Measurements from ENCODE around the gene CDKN2D.
A peak's percentile ranks its signal among the peaks of the same experiment; 100 is the strongest.
"Not testable (repeated sequence)": the region's sequence is repeated elsewhere in the genome, so short reads cannot be mapped to it uniquely, and the experiment has no call there.

Gene CDKN2D

DNA sequence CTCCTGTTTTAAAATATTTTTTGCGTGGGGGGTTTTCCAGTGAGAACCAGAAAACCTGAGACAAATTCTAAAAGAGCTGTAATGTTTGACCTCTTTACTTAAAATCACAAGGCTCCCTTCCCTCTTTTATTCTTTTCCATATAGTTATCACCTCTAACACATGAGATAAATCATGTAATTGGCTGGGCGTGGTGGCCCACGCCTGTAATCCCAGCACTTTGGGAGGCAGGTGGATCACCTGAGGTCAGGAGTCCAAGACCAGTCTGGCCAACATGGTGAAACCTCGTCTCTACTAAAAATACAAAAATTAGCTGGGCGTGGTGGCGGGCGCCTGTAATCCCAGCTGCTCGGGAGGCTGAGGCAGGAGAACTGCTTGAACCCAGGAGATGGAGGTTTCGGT, 17.8 kb downstream of the CDKN2D start:
- not testable (repeated sequence) for DNase-seq

DNA sequence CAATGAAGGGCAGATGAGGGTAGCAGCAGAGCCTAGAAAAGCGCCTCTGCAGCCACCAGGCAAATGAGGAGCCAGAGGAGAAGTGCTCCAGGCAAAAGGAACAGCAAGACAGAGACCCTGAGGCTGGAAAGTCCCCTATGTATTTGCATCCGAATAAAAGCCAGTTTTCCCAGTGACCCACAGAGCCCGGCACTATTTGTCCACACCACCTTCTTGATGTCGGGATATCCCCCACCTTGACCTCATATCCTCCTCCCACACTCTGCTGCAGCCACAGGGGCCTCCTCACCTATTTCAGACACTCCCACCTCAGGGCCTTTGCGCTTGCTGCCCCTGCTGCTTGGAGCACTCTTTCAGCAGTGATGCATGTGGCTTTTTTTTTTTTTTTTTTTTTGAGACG, 18.4 kb downstream of the CDKN2D start:
- DNase-seq = no peak

DNA sequence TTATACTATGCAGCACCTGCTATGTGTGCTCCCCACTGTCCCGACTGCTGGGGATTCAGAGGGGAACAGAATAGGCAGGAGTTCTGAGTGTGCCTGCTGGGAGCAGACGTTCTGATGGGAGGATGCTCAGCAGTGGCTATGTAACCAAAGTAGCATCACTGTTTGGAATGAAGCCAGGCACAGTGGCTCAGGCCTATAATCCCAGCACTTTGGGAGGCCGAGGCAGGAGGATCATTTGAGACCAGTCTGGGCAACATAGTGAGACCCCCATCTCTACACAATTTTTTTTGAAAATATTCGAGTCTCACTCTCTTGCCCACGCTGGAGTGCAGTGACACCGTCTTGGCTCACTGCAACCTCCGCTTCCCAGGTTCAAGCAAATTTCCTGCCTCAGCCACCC, 19.0 kb downstream of the CDKN2D start:
- DNase-seq = peak; percentile 15

DNA sequence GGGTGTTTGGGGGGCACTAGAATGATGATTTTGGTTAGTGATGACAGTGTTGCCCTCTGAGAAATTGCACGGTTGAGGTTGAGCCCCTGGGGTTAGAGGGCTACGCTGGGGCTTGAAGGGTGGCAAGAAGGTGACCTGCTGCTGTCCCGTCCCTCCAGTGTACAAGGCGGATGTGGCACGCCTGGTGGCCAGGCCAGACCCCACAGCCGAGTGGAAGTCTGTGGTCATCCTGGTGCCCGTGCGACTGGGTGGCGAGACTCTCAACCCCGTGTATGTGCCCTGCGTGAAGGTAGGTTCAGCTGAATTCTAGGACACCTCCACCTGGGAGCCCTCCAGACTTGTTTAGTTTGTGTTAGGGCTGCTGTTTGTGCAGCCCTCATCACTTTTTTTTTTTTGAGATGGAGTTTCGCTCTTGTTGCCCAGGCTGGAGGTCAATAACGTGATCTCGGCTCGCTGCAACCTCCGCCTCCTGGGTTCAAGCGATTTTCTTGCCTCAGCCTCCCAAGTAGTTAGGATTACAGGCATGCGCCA, 20.0 kb downstream of the CDKN2D start:
- no peak for DNase-seq

DNA sequence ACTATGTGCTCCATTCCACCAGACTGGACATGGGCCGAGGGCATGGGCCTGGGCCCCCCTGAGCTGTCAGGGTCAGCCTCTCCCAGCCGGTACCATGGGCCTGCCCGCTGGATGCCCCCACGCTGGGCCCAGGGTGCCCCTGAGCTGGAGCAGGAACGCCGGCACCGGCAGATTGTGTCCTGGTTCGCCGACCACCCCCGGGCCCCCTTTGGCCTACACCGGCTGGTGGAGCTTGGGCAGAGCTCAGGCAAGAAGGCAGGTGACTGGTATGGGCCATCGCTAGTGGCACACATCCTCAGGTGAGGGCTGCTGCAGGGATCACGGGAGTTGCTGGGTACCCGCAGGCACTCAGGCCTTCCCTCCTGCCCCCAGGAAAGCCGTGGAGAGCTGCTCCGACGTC, 22.0 kb downstream of the CDKN2D start:
- DNase-seq = no peak

DNA sequence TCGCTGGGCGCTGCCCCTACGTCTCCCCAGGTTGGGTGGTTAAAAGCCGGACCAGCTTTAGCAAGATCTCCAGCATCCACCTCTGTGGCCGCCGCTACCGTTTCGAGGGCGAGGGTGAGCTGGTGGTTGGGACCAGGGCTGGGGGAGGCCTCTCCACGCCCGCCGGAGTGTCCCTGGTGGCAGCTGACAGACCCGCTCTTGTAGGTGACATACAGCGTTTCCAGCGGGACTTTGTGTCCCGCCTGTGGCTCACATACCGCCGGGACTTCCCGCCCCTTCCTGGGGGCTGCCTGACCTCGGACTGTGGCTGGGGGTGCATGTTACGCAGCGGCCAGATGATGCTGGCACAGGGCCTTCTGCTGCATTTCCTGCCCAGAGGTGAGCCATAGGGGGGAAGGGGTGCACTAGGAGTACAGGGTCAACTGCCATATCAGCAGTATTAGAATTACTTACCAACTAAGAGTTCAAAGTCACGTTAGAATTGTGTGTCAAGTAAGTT, 24.0 kb downstream of the CDKN2D start:
- DNase-seq = no peak

DNA sequence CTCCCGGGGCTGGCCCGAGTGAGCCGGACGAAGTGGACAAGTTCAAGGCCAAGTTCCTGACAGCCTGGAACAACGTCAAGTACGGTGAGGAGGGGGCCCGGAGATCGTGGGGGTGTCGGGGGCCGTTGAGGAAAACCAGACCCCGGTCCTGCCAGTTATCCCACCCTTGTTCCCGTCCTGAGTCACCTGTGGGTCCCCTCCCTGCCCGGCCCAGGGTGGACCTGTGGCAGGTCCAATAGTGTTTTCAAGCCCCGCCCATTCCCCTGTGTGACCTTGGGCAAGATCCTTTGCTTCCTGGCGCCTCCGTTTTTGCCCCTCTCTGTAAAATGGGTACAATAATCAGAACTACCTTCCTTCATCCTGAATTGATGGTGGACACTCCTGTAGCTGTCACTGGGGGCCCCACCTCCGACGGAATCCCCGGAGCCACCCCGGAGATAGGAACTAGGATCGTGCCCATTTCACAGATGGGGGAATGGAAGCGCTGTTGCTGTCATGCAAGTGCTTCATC, 24.5 kb downstream of the CDKN2D start:
- peak; percentile 48 for DNase-seq

DNA sequence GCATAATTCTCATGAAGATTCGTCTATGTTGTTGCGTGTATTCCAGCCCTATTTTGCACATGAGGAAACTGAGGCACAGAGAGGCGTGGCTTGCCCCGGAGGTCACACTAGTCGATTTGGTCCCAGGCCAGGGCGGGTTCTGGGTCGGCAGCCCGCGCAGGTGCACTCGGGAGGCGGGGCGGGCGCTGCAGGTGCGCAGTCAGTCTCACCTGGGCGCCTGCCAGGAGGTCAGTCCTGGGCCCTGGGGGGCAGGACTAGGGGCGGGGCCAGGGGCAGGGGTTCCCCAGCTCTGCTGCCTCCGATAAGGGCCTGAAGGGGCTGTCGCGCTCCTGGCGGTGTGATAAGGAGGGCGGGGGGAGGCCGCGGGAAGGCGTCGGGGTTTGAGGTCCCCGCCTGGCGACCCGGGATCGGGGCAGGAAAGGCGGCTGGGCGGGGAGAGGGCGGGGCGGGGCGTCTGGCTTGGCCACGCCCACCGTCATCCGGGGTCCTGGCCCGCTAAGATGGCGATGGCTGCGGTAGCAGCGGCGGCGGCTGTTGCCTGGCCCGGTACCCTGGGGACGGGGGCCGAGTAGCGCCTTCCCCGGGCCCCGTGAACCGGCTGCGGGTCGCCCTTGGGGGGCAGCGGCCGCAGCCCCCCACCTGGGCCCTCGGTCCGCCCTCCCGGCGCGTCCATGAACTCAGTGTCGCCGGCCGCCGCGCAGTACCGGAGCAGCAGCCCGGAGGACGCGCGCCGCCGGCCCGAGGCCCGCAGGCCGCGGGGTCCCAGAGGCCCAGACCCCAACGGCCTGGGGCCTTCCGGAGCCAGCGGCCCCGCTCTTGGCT, 25.1 kb downstream of the CDKN2D start, which contains the start of gene ATG4D:
Gene ATG4D (plus strand): TSS at position 485 of the 822 bp plus-strand sequence. CDS start 187 bp downstream, at position 672.
- peak; percentile 93 for DNase-seq

DNA sequence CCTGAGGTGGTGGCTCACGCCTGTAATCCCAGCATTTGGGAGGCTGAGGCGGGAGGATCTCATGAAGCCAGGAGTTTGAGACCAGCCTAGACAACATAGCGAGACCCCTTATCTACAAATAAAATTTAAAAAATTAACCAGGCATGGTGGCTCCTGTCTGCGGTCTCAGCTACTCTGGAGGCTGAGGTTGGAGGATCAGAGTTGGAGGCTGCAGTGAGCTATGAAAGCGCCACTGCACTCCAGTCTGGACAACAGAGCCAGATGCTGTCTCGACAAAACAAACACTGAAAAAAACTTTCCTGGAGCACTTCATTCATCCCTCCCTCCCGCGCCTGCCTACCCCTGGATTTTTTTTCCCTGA, 25.7 kb downstream of the CDKN2D start:
- peak; percentile 81 for DNase-seq

DNA sequence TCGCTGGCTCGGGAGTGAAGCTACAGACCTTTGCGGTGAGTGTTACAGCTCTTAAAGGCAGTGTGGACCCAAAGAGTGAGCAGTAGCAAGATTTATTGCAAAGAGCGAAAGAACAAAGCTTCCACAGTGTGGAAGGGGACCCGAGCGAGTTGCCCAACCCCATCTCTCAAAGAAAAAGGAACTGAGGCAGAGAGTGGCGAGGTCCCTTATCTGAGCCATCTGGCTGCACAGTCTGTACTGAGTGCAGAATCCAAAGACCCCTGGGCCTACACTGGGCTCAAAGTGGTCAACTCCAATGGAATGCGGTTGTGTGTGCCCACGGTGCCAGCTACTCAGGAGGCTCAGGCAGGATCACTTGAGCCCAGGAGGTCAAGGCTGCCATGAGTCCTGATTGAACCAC, 29.8 kb downstream of the CDKN2D start:
- not testable (repeated sequence) for DNase-seq

DNA sequence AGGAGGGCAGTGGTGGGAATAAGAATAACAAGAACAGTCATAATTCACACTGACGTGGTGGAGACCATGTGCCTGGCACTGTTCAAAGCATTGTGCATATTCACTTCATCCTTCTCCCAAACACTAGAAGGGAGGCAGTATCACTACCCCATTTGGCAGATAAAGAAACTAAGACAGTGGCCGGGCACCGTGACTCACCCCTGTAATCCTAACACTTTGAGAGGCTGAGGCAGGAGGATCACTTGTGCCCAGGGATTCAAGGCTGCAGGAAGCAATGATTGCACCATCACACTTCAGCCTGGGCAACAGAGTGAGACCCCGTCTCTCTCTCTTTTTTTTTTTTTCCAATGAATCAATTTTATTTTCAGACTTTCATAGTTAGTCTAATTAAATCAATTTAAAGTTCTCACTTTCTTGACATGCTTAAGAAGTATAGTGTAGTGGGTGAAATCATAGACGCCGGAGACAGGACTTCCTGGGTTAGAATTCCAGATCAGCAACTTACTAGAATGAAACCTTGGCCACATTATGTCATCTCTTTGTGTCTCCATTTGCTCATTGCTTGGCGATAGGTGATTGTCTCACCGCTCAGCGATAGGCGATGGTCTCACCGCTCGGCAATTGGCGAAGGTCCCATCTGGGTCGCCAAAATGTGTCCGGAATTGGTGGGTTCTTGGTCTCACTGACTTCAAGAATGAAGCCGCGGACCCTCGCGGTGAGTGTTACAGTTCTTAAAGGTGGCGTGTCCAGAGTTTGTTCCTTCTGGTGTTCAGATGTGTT, 30.4 kb downstream of the CDKN2D start:
- DNase-seq = no peak

DNA sequence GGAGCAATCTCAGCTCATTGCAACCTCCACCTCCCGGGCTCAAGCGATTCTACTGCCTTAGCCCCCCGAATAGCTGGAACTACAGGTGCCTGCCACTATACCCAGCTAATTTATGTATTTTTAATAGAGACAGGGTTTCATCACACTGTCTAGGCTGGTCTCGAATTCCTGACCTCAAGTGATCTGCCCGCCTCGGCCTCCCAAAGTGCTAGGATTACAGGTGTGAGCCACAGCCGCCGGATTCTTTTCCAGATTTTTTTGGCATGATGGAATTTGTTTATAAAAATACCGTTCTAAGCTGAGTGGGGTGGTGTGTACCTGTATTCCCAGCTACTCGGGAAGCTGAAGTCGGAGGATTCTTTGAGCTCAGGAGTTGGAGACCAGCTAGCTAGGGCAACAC, 31.1 kb downstream of the CDKN2D start:
- no peak for DNase-seq

DNA sequence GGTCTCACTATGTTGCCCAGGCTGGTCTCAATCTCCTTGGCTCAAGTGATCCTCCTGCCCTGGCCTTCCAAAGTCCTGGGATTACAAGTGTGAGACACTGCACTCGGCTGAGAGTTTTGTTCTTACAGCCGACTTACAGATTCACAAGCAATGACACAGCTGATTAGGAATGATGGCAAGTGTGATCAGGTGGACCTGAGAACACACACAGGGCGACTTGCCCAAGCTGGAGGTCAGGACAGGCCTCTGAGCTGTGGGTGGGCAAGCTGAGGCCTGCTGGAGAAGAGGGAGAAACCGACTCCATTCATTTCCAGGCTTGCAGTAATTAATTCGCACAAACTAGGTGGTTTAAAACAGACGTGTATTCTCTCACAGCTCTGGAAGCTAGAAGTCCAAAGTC, 33.2 kb downstream of the CDKN2D start:
- DNase-seq = no peak

DNA sequence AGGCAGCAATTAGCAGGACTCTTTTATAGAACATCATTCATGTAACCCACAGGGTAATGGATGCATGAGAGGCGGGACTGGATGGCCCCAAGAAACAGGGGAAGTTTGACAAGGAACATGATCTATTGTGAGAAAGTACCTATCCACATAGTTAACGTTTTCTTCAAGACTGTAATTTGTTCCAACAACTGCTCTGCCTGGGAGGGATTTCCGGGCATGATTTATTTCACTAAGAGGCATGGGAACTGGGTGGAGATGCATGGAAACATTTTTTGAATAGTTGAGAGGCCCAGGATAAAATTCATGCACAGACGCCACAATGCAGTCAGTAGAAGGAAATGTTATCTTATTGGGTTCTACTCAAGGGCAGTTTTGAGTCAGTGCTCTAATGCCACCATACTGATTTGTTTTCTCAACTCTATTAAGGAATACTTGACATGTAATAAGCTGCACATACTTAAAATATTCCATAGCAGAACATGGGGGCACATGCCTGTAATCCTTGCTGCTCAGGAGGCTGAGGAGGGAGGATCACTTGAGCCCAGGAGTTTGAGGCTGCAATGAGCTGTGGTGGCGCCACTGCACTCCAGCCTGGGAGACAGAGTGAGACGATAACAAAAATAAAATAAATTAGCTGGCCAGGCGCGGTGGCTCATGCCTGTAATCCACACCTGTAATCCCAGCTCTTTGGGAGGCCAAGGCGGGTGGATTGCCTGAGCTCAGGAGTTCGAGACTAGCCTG, 35.0 kb downstream of the CDKN2D start:
- DNase-seq = no peak

DNA sequence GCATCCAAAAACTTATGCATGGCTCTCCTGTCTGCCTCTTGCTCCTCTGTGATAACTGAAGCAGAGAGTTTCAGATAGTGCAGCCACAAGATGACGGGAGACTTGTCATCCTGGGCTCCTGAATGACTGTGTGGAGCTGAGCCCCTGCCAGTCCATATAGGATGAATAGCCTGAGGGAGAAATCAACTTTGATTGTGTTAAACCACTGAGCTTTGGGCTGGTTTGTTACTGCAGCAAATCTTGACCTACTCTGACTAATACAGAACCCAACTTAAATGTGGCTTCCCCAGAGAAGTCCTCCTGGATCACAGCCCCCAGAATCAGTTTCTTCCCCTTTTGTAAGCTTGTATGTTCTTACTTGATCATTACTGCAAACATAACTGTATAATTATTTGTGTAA, 36.3 kb downstream of the CDKN2D start:
- DNase-seq = no peak

DNA sequence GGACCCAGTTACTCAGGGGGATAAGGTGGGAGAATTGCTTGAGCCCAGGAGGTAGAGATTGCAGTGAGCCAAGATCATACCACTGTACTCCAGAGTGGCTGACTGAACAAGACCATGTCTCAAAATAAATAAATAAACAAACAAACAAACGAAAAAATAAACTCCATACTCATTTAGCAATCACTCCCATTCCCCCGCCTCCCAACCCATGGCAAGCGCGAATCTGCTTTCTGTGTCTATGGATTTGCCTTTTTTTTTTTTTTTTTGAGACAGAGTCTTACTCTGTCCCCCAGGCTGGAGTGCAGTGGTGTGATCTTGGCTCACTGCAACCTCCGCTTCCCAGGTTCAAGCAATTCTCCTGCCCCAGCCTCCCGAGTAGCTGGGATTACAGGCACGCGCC, 41.9 kb downstream of the CDKN2D start:
- DNase-seq = not testable (repeated sequence)

DNA sequence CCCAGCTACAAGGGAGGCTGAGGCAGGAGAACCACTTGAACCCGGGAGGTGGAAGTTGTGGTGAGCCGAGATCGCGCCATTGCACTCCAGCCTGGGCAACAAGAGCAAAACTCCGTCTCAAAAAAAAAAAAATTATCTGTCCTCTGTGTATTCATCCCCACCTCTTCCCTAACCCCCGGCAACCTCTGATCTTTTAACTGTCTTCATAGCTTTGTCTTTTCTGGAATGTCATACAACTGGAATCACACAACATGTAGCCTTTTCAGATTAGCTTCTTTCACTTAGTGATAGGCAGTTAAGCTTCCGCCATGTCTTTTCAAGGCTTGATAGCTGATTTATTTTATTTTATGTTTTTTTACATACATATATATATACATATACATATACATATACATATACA, 43.1 kb downstream of the CDKN2D start:
- no peak for DNase-seq

DNA sequence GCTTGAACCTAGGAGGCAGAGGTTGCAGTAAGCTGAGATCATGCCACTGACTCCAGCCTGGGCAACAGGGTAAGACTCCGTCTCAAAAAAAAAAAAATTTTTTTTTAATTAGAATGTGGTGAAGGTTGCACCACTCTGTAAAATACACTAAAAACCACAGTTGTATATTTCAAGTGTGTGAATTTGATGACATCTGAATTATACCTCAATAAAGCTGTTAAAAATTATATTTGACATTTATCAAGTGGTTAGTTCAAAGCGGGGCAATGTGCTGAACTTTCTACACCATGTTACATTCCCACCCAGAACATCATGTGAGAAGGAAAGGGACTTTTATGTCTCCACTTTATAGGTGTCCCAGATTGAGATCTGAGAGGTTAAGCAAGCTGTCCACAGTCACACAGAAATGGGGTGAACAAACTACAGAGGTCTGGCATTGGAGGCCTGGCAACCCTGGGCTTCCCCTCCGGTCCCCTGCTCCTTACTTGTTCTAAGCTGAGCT, 45.6 kb downstream of the CDKN2D start:
- DNase-seq = no peak

DNA sequence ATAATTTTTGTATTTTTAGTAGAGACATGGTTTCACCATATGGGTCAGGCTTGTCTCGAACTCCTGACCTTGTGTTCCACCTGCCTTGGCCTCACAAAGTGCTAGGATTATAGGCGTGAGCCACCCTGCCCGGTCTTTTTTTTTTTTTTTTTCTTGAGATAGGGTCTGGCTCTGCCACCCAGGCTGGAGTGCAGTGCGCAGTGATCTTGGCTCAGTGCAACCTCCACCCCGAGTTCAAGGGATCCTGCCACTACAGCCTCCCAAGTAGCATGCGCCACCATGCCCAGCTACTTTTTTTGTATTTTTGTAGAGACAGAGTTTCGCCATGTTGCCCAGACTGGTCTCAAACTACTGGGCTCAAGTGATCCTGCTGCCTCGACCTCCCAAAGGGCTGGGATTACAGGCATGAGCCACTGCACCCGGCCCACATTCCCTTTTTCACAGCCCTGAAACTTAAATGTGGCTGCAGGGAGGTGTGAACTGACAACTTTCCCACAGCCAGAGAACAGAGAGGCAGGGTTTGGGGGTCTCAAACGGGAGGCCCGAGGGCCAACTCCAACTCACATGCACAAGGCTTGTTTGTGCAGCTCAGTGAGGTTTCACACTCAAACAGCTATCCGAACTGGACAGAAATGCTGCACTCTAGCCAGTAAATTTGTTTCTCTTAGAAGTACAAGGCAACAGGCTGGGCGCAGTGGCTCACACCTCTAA, 47.2 kb downstream of the CDKN2D start:
- no peak for DNase-seq

DNA sequence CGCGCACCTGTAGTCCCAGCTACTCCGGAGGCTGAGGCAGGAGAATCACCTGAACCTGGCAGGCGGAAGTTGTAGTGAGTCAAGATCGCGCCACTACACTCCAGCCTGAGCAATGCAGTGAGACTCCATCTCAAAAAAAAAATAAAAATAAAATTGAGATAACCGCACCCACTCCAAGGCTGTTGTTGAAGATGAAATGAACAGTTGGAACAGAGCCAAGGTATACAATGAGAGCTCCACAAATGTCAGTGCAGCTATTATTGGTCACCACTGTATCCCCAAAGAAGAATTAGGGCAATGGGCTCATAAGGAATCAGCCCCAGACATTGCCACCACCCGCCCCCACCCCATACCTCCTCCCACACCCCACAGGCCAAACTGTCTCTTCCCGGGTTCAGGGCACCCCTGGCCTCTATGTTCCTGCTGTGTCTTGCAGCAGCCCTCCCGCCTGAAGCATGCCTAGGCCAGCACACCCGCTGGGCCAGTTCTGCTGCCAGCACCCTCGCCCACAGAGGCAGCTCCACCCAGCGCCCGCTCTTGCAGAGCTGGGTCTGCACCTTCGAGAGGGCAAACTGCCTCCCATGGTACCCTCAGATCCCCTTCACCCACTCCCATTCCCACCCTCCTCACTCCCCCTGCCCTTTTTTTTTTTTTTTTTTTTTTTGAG, 48.0 kb downstream of the CDKN2D start:
- DNase-seq = peak; percentile 41

DNA sequence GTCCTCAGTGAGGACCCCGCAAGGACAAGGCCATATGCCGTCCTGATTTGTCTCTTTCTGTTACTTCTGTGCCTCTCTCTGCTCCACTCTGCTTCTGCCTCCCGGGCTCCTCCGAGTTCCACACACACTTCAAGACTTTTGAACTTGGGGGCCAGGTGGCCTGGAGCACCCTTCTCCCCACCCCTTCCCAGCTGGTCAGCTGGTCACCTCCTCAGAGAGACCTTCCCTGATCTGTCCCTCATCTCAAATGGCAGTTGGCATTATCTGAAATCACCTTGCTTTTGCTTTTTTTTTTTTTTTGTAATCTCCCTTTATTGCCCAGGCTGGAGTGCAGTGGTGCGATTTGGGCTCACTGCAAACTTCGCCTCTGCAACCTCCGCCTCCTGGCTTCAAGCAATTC, 49.4 kb downstream of the CDKN2D start:
- no peak for DNase-seq

All from NCI-H69 (cell line).